Activated CD8-positive, alpha-beta memory T cell treated with anti-CD3 and anti-CD28 coated beads, Interleukin-2, amount 10 ng/mL, durations not matched to agents 7 days and 5 days (primary cell): ENCODE data around the gene MC1R. TPM values are rescaled to one million over a fixed set of nuclear protein-coding genes. Genes with fewer than 3 reads are reported as not detected.
A peak's percentile ranks its signal among the peaks of the same experiment; 100 is the strongest.
"Not testable (repeated sequence)": the region's sequence is repeated elsewhere in the genome, so short reads cannot be mapped to it uniquely, and the experiment has no call there.

Experiments used
- ATAC-seq: fragments of 150-1000 bp; cut with Tn5 transposase; one replicate; pipeline ENCODE4 v1.10.0; 2021; ENCODE audit warnings: moderate library complexity
- CTCF ChIA-PET: fragments of 350-600 bp; sonication (Branson Sonifier 250); formaldehyde crosslinking; loops from one replicate; lab custom pipeline; 2021; ENCODE audit warnings: antibody characterized with exemption; lab: Charles Lee
- DNase-seq: peaks from one replicate; pipeline ENCODE4 v3.0.0-alpha.2; 2020
- H3K27ac Mint-ChIP-seq: one replicate; pipeline ENCODE4 v1.8.0; 2021; ENCODE audit warnings: mild to moderate bottlenecking, mixed read lengths
- H3K27me3 Mint-ChIP-seq: one replicate; pipeline ENCODE4 v1.8.0; 2021; ENCODE audit warnings: mixed read lengths
- H3K36me3 Mint-ChIP-seq: one replicate; pipeline ENCODE4 v1.8.0; 2021; ENCODE audit warnings: mild to moderate bottlenecking, mixed read lengths
- H3K4me1 Mint-ChIP-seq: one replicate; pipeline ENCODE4 v1.8.0; 2021; ENCODE audit warnings: mixed read lengths
- H3K4me3 Mint-ChIP-seq: one replicate; pipeline ENCODE4 v1.8.0; 2021; ENCODE audit warnings: mild to moderate bottlenecking, moderate library complexity, mixed read lengths
- H3K9me3 Mint-ChIP-seq: one replicate; pipeline ENCODE4 v1.8.0; 2022; ENCODE audit warnings: low read depth, mixed read lengths
- total RNA-seq, 2 experiments: library from RNA; stranded (reverse); gene quantifications; one replicate each; pipeline ENCODE4 v1.2.3, GENCODE V29; 2021

MC1R gene
- 1 to 10 TPM; 2.6 to 4.1 TPM for total RNA-seq

DNA sequence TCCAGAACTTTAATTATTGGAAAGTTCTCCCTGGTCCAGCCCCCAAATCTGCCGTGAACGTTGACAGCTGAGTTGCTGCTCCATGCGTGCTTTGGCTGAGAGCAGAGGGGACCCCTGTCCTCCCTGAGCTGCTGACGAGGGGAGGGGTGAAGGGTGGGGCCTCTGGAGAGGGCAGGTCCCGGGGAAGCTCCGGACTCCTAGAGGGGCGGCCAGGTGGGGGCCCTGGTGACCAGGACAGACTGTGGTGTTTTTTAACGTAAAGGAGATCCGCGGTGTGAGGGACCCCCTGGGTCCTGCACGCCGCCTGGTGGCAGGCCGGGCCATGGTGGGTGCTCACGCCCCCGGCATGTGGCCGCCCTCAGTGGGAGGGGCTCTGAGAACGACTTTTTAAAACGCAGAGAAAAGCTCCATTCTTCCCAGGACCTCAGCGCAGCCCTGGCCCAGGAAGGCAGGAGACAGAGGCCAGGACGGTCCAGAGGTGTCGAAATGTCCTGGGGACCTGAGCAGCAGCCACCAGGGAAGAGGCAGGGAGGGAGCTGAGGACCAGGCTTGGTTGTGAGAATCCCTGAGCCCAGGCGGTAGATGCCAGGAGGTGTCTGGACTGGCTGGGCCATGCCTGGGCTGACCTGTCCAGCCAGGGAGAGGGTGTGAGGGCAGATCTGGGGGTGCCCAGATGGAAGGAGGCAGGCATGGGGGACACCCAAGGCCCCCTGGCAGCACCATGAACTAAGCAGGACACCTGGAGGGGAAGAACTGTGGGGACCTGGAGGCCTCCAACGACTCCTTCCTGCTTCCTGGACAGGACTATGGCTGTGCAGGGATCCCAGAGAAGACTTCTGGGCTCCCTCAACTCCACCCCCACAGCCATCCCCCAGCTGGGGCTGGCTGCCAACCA is at the start of gene MC1R:
Gene MC1R, plus strand, starts transcription at position 410 of the 895 bp plus-strand sequence. Its CDS starts 397 bp downstream, at position 807.
- H3K36me3 Mint-ChIP-seq, result peaks cover 6% of the 10 kb centered on the region
- no peaks in the 10 kb centered on the region for H3K9me3 Mint-ChIP-seq
- peak; percentile 8 for ATAC-seq
- peak within 1 kb of the TSS; percentile 75 for H3K27ac Mint-ChIP-seq
- peaks cover 26% of the 10 kb centered on the region for H3K27me3 Mint-ChIP-seq
- peak; percentile 61 for DNase-seq
- peak within 1 kb of the TSS; percentile 58 for H3K4me3 Mint-ChIP-seq
- CTCF ChIA-PET, result interaction anchor here (0.7 to 2.6 kb wide), 6 partner anchors 9 to 218 kb away, joined by 3 to 16 read pairs (median 3); partner anchors contain the start of gene TCF25
- peaks cover 52% of the 10 kb centered on the region for H3K4me1 Mint-ChIP-seq

DNA sequence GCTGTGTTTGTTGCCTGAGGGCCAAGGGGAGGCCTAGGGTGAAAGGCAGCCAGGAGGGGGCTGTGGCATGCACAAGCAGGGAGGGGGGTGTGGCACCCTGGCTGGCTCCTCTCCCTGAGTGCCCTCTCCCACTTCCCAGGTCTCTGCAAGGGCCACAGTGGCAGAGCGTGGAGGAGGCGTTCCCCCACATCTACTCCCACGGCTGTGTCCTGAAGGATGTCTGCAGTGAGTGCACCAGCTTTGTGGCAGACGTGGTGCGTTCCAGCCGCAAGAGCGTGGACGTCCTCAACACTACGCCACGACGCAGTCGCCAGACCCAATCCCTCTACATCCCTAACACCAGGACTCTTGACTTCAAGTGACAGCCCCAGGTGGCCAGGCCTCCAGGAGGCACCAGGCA is 48.8 kb upstream of the MC1R start:
- H3K4me3 Mint-ChIP-seq, result no peak overlapping the region
- H3K36me3 Mint-ChIP-seq, result peaks cover 23% of the 10 kb centered on the region
- peaks cover 3% of the 10 kb centered on the region for H3K9me3 Mint-ChIP-seq
- no peaks in the 10 kb centered on the region for H3K27me3 Mint-ChIP-seq
- no peak for ATAC-seq
- DNase-seq, result no peak
- CTCF ChIA-PET, result interaction anchor here (1.0 to 1.9 kb wide), 2 partner anchors 9 to 170 kb away, joined by 4 to 6 read pairs; no protein-coding TSS in a partner anchor
- H3K4me1 Mint-ChIP-seq, result peaks cover 17% of the 10 kb centered on the region
- H3K27ac Mint-ChIP-seq, result no peak overlapping the region

DNA sequence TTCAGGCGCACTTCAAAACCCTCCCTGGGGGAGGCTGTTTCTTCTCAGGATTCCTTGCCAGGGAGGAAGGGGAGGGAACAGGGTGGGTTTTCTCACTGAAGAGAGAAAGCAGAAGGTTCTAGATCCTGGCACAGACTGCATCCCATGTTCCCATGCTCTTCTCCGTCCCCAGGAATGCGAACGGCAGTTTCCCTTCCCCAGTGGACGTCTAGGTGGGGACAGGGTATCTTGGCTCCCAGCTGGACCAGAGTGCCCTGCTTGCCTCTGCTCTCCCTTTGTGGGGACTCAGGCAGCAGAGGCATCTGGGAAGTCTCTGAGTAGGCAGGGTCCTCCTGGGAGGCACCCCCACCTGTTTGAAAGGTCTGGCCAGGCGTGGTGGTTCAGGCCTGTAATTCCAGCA is 48.2 kb upstream of the MC1R start:
- CTCF ChIA-PET, result interaction anchor here (1.0 to 1.9 kb wide), 3 partner anchors 9 to 170 kb away, joined by 4 to 6 read pairs (median 5); no protein-coding TSS in a partner anchor
- DNase-seq (no peak), ATAC-seq (no peak)
- H3K9me3 Mint-ChIP-seq, result peaks cover 5% of the 10 kb centered on the region
- H3K4me3 Mint-ChIP-seq, result no peak overlapping the region
- peaks cover 26% of the 10 kb centered on the region for H3K36me3 Mint-ChIP-seq
- no peaks in the 10 kb centered on the region for H3K27me3 Mint-ChIP-seq
- no peak overlapping the region for H3K27ac Mint-ChIP-seq
- H3K4me1 Mint-ChIP-seq, result peaks cover 21% of the 10 kb centered on the region

DNA sequence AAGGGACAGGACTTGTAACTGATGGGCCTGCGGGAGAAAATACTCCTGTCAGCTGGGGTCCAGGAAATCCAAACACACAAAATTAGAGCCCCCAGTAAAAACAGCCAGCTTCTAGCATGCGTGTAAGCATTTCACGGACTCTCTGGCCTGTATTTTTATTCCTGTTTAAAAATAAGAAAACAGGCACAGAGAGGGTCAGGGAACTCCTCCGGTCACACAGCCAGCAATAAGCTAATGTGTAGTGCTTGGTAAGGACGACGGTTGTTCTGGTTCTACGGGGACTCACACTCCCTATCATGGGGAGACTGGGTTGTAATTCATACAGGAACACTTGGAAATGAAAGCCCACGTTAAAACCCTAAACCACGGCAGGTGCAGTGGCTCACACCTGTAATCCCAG is 46.8 kb upstream of the MC1R start:
- Mint-ChIP-seq H3K4me3 (peak overlapping the region; percentile 83), H3K36me3 (peaks cover 29% of the 10 kb centered on the region), H3K9me3 (peaks cover 8% of the 10 kb centered on the region), H3K4me1 (peaks cover 21% of the 10 kb centered on the region), H3K27me3 (no peaks in the 10 kb centered on the region), H3K27ac (no peak overlapping the region)
- ATAC-seq (no peak), DNase-seq (no peak)
- CTCF ChIA-PET, result interaction anchor here (1.2 to 3.5 kb wide), 6 partner anchors 7 to 172 kb away, joined by 3 to 26 read pairs (median 14); no protein-coding TSS in a partner anchor

DNA sequence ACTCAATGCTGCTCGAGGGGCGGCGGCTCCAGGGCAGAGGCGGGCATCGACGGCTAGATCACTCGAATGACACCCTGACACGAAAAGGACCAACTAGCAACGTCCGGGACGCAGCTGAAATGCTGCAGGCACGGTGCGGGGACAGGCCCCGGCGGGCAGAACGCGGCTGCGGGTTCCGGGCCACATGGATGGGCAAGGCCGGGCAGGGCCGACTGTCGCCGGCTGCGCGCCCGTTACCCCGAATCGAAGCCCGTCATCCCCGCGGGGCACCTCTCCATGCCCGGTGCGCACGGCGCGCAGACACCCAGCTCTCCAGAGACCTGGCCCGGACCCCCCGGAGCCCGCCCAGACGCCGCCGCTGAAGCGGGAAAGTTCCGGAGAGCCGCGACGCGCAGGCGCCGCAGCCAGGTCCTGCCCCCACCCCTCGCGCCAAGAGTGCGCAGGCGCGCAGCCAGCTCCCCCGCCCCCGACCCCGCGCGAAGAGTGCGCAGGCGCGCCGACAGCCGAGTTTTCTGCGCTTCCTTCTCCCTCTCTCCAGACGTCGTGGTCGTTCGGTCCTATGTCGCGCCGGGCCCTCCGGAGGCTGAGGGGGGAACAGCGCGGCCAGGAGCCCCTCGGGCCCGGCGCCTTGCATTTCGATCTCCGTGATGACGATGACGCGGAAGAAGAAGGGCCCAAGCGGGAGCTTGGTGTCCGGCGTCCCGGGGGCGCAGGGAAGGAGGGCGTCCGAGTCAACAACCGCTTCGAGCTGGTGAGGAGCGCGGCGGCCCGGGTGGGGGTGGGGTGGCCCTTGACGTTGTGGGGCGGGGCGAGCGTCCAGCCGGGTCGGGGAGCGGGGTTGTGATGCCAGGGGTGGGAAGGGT is 45.3 kb upstream of the MC1R start, which contains the start of gene TCF25:
Gene TCF25, plus strand, starts transcription at position 484 of the 863 bp plus-strand sequence. Its CDS starts 76 bp downstream, at position 560.
- Mint-ChIP-seq H3K9me3 (peaks cover 5% of the 10 kb centered on the region), H3K36me3 (peaks cover 26% of the 10 kb centered on the region), H3K4me3 (peak within 1 kb of the TSS; percentile 83), H3K4me1 (peaks cover 21% of the 10 kb centered on the region), H3K27me3 (no peaks in the 10 kb centered on the region), H3K27ac (peak within 1 kb of the TSS; percentile 98)
- DNase-seq (peak; percentile 89), ATAC-seq (peak; percentile 59)
- CTCF ChIA-PET, result interaction anchor here (0.9 to 3.5 kb wide), 8 partner anchors 9 to 173 kb away, joined by 3 to 26 read pairs (median 10); partner anchors contain the start of gene MC1R

DNA sequence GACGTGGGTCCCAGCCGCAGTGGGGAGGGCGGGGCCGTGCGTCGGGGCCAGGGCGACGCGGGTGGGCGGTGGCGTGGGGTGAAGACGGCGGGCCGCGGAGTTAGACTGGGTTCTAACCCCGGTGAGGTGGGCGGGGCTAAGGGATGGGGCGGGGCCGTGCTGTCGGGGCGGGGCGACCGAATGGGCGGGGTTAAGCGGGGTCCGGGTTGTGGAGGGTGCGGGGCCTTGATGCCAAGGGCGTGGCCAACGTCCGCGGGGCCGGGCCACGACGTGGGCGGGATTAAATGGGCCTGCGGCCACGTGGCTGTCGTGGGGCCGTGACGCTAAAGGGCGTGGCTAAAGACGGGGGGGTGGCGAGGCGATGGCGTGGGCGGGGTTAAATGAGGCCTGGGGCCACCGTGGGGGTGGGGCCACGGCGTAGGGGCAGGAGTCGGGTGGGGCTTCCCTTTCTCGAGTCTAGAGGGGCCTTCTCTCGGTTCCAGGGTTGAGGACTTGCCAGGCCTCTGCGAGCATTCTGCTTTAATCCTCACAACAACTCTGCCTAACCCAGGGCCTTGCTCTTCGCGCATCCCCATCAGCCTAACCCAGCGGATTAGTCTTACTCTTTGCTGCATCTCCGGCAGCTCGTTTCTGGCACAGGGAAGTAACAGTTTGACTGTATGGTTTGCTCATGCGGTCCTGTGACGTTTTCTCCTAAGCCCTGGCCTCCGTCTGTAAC is 44.5 kb upstream of the MC1R start:
- peak overlapping the region; percentile 83 for H3K4me3 Mint-ChIP-seq
- peaks cover 29% of the 10 kb centered on the region for H3K36me3 Mint-ChIP-seq
- peaks cover 5% of the 10 kb centered on the region for H3K9me3 Mint-ChIP-seq
- ATAC-seq (peak; percentile 74), DNase-seq (peak; percentile 96)
- H3K4me1 Mint-ChIP-seq, result peaks cover 21% of the 10 kb centered on the region
- CTCF ChIA-PET, result interaction anchor here (0.6 to 3.5 kb wide), 11 partner anchors 10 to 174 kb away, joined by 3 to 26 read pairs (median 7); partner anchors contain the start of genes FANCA and MC1R
- no peaks in the 10 kb centered on the region for H3K27me3 Mint-ChIP-seq
- H3K27ac Mint-ChIP-seq, result peak overlapping the region; percentile 98

DNA sequence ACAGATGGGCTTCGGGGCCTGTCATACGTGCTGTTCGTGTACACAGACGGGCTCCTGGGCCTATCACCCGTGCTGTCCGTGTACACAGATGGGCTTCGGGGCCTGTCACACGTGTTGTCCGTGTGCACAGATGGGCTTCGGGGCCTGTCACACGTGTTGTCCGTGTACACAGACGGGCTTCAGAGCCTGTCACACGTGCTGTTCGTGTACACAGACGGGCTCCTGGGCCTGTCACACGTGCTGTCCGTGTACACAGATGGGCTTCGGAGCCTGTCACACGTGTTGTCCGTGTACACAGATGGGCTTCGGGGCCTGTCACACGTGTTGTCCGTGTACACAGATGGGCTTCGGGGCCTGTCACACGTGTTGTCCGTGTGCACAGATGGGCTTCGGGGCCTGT is 39.5 kb upstream of the MC1R start:
- ATAC-seq, H3K27me3 Mint-ChIP-seq, H3K9me3 Mint-ChIP-seq, H3K4me3 Mint-ChIP-seq, H3K4me1 Mint-ChIP-seq, H3K27ac Mint-ChIP-seq, DNase-seq: not testable (repeated sequence)
- peaks cover 40% of the 10 kb centered on the region for H3K36me3 Mint-ChIP-seq
- CTCF ChIA-PET, result interaction anchor here (1.2 kb wide), 1 partner anchor 31 kb away, joined by 3 read pairs; no protein-coding TSS in a partner anchor

DNA sequence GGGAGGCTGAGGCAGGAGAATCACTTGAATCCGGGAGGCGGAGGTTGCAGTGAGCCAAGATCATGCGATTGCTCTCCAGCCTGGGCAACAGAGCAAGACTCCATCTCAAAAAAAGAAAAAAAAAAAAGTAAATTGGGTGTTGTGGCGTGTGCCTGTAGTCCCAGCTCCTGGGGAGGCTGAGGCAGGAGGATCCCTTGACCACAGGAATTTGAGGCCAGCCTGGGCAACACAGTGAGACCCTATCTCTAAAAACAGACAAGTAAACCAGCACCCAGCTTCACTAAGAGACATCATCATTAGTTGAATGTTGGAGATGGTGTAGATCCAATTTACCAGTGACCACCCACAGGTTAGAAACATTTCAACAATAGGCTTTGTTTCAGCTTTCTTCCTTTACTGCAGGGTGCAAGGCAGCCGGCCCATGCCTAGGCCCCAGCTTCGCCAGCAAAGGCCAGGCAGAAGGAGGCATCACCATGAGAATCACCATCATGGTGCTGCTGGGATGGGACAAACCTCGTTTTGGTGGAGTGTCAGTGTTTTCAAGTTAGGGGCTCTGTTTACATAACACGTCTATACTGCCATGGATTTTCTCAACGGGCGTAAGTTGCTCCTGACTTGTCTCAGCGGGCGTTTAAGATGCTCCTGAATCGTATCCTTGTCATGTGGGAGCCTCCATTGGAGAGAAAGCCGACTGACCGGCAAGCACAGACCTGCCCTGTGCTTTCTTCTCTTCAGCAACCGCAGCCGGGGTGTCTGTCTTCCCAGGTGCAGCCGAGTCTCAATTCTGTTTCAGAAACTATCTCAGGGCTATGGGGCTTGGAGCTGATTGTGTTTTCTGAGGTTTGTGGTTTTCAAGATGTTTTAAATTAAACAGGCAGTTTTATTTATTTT is 37.9 kb upstream of the MC1R start:
- DNase-seq (no peak), ATAC-seq (no peak)
- peaks cover 2% of the 10 kb centered on the region for H3K9me3 Mint-ChIP-seq
- CTCF ChIA-PET, result no interaction called here
- peaks cover 37% of the 10 kb centered on the region for H3K36me3 Mint-ChIP-seq
- H3K27ac Mint-ChIP-seq, result no peak overlapping the region
- no peaks in the 10 kb centered on the region for H3K4me1 Mint-ChIP-seq
- no peak overlapping the region for H3K4me3 Mint-ChIP-seq
- no peaks in the 10 kb centered on the region for H3K27me3 Mint-ChIP-seq

GRCh38 chr16:89881368-89881730 is 37.3 kb upstream of the MC1R start:
- no peak for ATAC-seq
- H3K4me3 Mint-ChIP-seq, result no peak overlapping the region
- H3K4me1 Mint-ChIP-seq, result no peaks in the 10 kb centered on the region
- CTCF ChIA-PET, result no interaction called here
- no peaks in the 10 kb centered on the region for H3K9me3 Mint-ChIP-seq
- DNase-seq, result no peak
- H3K27ac Mint-ChIP-seq, result no peak overlapping the region
- H3K36me3 Mint-ChIP-seq, result peaks cover 34% of the 10 kb centered on the region
- no peaks in the 10 kb centered on the region for H3K27me3 Mint-ChIP-seq

- Mint-ChIP-seq H3K4me3 (no peak overlapping the region), H3K27me3 (no peaks in the 10 kb centered on the region), H3K4me1 (no peaks in the 10 kb centered on the region), H3K9me3 (no peaks in the 10 kb centered on the region), H3K36me3 (peaks cover 42% of the 10 kb centered on the region), H3K27ac (no peak overlapping the region)
- CTCF ChIA-PET, result no interaction called here
- no peak for ATAC-seq
- no peak for DNase-seq
Measured at GRCh38 chr16:89883346-89884040, 35.2 kb upstream of the MC1R start.

GRCh38 chr16:89884041-89884421 is 34.6 kb upstream of the MC1R start:
- Mint-ChIP-seq H3K27ac (no peak overlapping the region), H3K27me3 (no peaks in the 10 kb centered on the region), H3K4me3 (no peak overlapping the region), H3K9me3 (no peaks in the 10 kb centered on the region), H3K4me1 (no peaks in the 10 kb centered on the region), H3K36me3 (peaks cover 40% of the 10 kb centered on the region)
- DNase-seq (no peak), ATAC-seq (no peak)
- CTCF ChIA-PET, result no interaction called here
